GM20000 (cell line): ENCODE data around the gene MC1R.
A peak's percentile ranks its signal among the peaks of the same experiment; 100 is the strongest.

Experiments
- DNase-seq: peaks from one replicate; pipeline ENCODE4 v3.0.0; 2012; ENCODE audit warnings: low spot score
- TF ChIP-seq, protein P1 (sequence below): IDR thresholded peaks from 2 replicates; pipeline ENCODE4 v1.5.1; 2012; ENCODE audit warnings: mild to moderate bottlenecking, control low read depth; ENCODE audit errors: extremely low read depth, missing control alignments

MC1R gene

DNA sequence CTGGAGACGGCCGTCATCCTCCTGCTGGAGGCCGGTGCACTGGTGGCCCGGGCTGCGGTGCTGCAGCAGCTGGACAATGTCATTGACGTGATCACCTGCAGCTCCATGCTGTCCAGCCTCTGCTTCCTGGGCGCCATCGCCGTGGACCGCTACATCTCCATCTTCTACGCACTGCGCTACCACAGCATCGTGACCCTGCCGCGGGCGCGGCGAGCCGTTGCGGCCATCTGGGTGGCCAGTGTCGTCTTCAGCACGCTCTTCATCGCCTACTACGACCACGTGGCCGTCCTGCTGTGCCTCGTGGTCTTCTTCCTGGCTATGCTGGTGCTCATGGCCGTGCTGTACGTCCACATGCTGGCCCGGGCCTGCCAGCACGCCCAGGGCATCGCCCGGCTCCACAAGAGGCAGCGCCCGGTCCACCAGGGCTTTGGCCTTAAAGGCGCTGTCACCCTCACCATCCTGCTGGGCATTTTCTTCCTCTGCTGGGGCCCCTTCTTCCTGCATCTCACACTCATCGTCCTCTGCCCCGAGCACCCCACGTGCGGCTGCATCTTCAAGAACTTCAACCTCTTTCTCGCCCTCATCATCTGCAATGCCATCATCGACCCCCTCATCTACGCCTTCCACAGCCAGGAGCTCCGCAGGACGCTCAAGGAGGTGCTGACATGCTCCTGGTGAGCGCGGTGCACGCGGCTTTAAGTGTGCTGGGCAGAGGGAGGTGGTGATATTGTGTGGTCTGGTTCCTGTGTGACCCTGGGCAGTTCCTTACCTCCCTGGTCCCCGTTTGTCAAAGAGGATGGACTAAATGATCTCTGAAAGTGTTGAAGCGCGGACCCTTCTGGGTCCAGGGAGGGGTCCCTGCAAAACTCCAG is 1.1 kb downstream of the MC1R start:
- TF ChIP-seq, protein P1, sequence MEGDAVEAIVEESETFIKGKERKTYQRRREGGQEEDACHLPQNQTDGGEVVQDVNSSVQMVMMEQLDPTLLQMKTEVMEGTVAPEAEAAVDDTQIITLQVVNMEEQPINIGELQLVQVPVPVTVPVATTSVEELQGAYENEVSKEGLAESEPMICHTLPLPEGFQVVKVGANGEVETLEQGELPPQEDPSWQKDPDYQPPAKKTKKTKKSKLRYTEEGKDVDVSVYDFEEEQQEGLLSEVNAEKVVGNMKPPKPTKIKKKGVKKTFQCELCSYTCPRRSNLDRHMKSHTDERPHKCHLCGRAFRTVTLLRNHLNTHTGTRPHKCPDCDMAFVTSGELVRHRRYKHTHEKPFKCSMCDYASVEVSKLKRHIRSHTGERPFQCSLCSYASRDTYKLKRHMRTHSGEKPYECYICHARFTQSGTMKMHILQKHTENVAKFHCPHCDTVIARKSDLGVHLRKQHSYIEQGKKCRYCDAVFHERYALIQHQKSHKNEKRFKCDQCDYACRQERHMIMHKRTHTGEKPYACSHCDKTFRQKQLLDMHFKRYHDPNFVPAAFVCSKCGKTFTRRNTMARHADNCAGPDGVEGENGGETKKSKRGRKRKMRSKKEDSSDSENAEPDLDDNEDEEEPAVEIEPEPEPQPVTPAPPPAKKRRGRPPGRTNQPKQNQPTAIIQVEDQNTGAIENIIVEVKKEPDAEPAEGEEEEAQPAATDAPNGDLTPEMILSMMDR = no peak
- DNase-seq = no peak

DNA sequence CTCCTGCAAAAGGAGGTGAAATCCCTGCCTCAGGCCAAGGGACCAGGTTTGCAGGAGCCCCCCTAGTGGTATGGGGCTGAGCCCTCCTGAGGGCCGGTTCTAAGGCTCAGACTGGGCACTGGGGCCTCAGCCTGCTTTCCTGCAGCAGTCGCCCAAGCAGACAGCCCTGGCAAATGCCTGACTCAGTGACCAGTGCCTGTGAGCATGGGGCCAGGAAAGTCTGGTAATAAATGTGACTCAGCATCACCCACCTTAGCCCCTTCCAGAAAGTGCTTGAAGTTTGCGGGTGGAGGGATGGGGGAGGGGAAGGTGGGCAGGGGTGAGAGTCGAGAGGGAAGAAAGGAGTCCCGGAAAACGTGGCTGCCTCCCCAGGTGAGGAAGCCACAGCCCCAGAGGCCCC is 2.1 kb downstream of the MC1R start:
- DNase-seq = no peak
- TF ChIP-seq, protein P1 = no peak

DNA sequence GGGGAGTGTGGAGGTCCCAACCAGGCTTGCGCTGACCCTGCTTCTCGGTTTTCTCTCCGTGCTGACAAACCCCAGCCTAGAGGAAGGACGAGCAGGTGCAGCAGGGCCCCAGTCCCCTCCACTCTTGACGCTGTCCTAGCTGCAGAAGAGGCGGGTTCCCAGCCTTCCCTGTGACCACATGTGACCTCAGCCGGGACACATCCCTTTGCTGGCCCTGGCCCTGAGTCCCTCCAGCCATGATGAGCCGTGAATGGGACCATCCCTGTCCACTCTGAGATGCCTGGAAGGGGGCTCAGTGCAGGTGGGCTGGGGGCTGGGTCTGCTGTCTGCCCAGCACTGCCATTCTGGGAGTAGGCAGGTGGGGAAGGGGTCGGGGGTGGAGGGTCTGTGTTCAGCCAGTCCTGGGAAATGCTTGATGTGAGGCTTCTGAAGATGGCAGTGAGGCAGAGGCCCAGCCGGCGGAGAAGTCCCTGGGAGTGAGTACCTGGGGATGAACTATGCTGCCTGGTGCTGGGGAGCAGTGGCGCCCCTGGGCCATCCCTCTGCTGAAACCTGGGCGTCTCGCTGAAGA is 2.6 kb downstream of the MC1R start:
- DNase-seq = no peak
- TF ChIP-seq, protein P1 = no peak

DNA sequence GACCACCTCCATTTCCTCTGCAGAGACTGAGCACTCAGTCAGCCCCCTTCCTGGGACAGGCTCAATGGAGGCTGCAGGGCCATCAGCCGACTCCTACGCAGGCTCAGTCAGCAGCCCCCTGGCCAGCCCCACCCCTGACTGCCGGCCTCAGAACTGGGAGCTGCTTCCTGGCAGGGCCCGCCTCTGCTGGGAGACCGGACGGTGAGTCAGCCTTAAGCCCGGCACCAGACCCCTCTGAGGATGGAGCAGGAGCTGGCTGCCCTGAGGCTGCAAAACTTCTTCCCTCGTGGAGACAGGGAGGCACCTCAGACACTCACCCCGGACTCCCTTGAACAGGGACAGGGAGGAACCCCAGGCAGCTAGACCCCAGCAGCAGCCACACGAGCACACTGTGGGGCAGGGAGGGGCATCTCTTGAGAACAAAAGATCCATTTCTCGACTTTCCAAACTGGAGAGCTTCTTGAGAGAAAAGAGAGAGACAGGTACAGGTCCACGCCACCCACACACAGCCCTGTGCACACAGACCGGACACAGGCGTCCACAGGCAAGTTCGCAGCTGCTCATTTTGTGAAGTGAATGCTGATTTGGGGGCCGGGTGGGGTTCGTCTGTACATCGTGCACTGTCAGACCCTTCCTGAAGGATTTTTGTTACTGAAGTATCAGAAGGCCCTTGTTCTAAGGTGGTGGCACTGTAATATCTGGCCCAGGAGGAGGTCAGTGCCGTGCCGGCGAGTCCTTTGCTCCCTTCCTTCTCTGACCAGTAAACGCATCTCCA is 3.2 kb downstream of the MC1R start:
- TF ChIP-seq, protein P1 = no peak
- no peak for DNase-seq

DNA sequence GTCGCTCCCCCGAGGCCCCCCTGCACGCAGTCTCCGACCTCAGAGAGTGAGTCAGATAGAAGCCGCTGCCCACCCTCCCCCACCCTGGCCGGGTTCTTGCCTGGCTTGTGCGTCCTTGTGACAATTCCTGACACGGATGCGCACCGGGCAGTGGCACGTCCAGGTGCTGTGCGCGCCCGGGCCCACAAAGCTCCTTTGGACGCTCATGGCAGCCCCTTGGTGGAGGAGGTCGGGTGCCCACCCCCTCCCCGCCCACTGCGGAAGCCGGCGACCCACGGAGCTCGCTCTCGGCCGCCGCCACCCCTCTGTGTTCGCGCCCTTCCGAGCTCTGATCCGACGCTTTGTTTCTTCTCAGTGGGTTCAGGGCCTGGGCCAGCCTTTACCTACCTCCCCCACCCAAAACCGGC is 3.8 kb downstream of the MC1R start:
- TF ChIP-seq, protein P1 = no peak
- DNase-seq = no peak

DNA sequence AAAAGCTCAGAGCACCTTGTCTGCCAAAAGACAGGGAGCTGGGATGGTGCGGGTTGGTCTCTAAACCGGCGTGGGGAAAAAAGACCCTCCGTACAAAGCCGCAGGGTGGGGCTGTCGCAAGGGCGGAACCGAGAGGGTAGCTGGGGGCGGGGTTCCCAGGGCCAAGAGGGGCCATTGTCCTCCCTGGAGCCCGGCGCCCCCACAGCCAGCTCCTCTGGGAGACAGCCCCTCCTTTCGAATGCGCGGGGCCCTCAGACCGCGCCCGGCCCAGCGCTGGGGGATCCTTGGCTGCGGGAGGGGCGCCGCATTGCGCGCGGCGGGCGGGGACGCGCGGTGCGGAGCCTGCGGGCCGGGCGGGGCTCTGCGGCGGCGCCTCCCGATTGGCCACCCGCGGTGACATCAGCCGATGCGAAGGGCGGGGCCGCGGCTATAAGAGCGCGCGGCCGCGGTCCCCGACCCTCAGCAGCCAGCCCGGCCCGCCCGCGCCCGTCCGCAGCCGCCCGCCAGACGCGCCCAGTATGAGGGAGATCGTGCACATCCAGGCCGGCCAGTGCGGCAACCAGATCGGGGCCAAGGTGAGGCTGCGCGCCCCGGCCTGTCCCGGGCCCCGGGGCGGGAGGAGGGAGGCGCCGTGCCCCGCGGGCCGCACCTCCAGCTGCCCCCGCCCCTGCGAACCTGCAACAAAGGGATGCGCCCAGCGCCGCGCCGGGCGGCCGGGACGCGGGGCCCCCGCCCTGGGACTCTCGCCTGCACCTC is 4.4 kb downstream of the MC1R start, which contains the start of gene TUBB3:
TUBB3 (plus strand) TSS at position 459 of the 756 bp plus-strand sequence; CDS start at position 519, 60 bp downstream.
- TF ChIP-seq, protein P1 = no peak
- peak; percentile 91 for DNase-seq
